Ovary (tissue), 9 donors: ENCODE measurements around the gene HIVEP3. TPM values are rescaled to one million over a fixed set of nuclear protein-coding genes. Genes with fewer than 3 reads are reported as not detected.

Source experiments
- DNase-seq, 5 donors: peaks; one replicate each; pipeline ENCODE4 v3.0.0-alpha.2; 2019 to 2020
- H3K27ac ChIP-seq, 2 donors: fragments of 200-600 bp; one replicate each; pipeline versions ENCODE4 v1.5.1 to v1.8.0; 2019 to 2022
- H3K27me3 ChIP-seq: fragments of 200-600 bp; one replicate; pipeline ENCODE4 v1.8.0; 2022
- H3K36me3 ChIP-seq: fragments of 200-600 bp; sonication (generic); one replicate; pipeline ENCODE4 v1.5.1; 2019
- H3K4me1 ChIP-seq: one replicate; pipeline ENCODE4 v1.8.1; 2013; ENCODE audit warnings: mild to moderate bottlenecking, moderate library complexity; ENCODE audit not compliant: insufficient read depth
- H3K4me3 ChIP-seq: fragments of 200-600 bp; sonication (generic); one replicate; pipeline ENCODE4 v1.5.1; 2017
- H3K9me3 ChIP-seq, 2 donors: fragments of 200-600 bp in 1 of 2; sonication (generic) in 1 of 2; one replicate each; pipeline versions ENCODE4 v1.5.1 to v1.8.1; 2013 to 2019; ENCODE audit warnings: mild to moderate bottlenecking in 1 of 2, moderate library complexity in 1 of 2
- EP300 ChIP-seq: sonication (generic); formaldehyde crosslinking; IDR thresholded peaks from one replicate; pipeline ENCODE4 v1.6.1; 2017; ENCODE audit warnings: antibody characterized with exemption
- POLR2A ChIP-seq: fragments of 450-650 bp; IDR thresholded peaks from one replicate; pipeline ENCODE4 v1.6.1; 2017; ENCODE audit warnings: antibody characterized with exemption, mild to moderate bottlenecking, moderate library complexity
- whole genome bisulfite sequencing, 3 donors: extraction: QIAGEN DNeasy Blood & Tissue Kit in 1 of 3; methylation state at CpG; one replicate each; pipeline versions ENCODE4 v1.1.5 to v1.1.7; 2013 to 2017; 5-methylcytosine and 5-hydroxymethylcytosine counted together
- intact Hi-C, 4 donors: fragments of 100-400 bp; cut with DNase I; formaldehyde crosslinking; loops; one replicate each; pipeline versions ENCODE4 v1.11.0 to v1.15.1; 2022 to 2023
- polyA plus RNA-seq, 2 donors: library from polyadenylated mRNA; stranded (reverse); fragments of 200-250 nt in 1 of 2; fragments of 350-450 nt in 1 of 2; fragmentation: Illumina TruSeq in 1 of 2; extraction: RNeasy Lipid Tissue Mini Kit (QIAGEN cat#74804) in 1 of 2; gene quantifications; one replicate each; pipeline ENCODE4 v1.2.3, GENCODE V29; 2013 to 2014
- total RNA-seq, 7 donors: library from RNA; depleted of rRNA in 2 of 7; stranded (reverse); fragments of >200 nt in 2 of 7; fragmentation: NEBNext Ultra II Directional in 3 of 7; extraction: Animal tissue kit (Norgen Biotek cat#: 25700) in 3 of 7; gene quantifications; one replicate each; pipeline versions ENCODE4 v1.1.0 to v1.2.4, GENCODE V29; 2016 to 2023
- TF ChIP-seq, protein P1 (sequence below), 3 donors: fragments of 450-650 bp in 2 of 3; fragments of 200-600 bp in 1 of 3; IDR thresholded peaks; one replicate each; pipeline versions ENCODE4 v1.5.1 to v1.8.0; 2016 to 2022; ENCODE audit warnings: antibody characterized with exemption in 3 of 3, mild to moderate bottlenecking in 1 of 3
- donor health status: DM: no; HTN: no; CAD: no; lungs with moderate emphysema.
- donor health status: DM: no; HTN: no; CAD: no.
- donor health status: Bipolar disorder and iron deficiency.
- donor health status: DM: yes; HTN: yes; CAD: no.
- donor health status: DM: no; HTN: no; CAD: no.
- donor health status: DM: yes; HTN: yes; CAD: no.

The HIVEP3 gene
- total and polyA plus RNA-seq, 9 donors: 3.0 to 7.5 (median 5.2) TPM

DNA sequence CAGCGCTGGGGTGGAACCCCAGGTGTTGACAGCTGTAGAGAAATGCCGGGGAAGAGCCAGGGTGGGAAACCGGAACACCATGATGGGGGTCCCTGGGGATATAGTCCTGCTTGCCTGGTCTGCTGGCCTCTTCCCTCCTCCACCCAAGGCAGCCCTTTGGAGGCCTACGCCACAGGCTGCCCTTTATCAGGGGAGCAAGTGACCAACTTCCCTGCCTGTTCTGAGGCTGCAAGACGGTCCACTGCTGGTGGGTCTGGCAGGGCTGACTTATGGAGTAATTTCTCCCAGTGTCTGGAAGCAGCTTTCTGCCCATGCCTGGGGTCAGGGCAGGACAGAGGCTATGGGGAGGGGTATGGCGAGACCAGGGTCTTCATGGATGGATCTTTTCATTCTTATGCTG lies 383.4 kb downstream of the HIVEP3 start:
- DNase-seq: peak in 3 of 5 donors; percentile 3 to 23 (median 11)
- intact Hi-C loops: no loop called here
- no peaks in the 10 kb centered on the region for H3K9me3 ChIP-seq
- TF ChIP-seq, protein P1, sequence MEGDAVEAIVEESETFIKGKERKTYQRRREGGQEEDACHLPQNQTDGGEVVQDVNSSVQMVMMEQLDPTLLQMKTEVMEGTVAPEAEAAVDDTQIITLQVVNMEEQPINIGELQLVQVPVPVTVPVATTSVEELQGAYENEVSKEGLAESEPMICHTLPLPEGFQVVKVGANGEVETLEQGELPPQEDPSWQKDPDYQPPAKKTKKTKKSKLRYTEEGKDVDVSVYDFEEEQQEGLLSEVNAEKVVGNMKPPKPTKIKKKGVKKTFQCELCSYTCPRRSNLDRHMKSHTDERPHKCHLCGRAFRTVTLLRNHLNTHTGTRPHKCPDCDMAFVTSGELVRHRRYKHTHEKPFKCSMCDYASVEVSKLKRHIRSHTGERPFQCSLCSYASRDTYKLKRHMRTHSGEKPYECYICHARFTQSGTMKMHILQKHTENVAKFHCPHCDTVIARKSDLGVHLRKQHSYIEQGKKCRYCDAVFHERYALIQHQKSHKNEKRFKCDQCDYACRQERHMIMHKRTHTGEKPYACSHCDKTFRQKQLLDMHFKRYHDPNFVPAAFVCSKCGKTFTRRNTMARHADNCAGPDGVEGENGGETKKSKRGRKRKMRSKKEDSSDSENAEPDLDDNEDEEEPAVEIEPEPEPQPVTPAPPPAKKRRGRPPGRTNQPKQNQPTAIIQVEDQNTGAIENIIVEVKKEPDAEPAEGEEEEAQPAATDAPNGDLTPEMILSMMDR (IDR thresholded peaks at IDR 0.05): no peak
- no peak for TF ChIP-seq EP300
- no peak for TF ChIP-seq POLR2A
- no peak overlapping the region for H3K27ac ChIP-seq
- H3K4me3 ChIP-seq: no peak overlapping the region
- peaks cover 16% of the 10 kb centered on the region for H3K4me1 ChIP-seq
- no peaks in the 10 kb centered on the region for H3K36me3 ChIP-seq
- no peaks in the 10 kb centered on the region for H3K27me3 ChIP-seq
- 85 to 90% (median 88%) methylated on average over 6 of the region's 6 CpGs for WGBS, 3 donors

DNA sequence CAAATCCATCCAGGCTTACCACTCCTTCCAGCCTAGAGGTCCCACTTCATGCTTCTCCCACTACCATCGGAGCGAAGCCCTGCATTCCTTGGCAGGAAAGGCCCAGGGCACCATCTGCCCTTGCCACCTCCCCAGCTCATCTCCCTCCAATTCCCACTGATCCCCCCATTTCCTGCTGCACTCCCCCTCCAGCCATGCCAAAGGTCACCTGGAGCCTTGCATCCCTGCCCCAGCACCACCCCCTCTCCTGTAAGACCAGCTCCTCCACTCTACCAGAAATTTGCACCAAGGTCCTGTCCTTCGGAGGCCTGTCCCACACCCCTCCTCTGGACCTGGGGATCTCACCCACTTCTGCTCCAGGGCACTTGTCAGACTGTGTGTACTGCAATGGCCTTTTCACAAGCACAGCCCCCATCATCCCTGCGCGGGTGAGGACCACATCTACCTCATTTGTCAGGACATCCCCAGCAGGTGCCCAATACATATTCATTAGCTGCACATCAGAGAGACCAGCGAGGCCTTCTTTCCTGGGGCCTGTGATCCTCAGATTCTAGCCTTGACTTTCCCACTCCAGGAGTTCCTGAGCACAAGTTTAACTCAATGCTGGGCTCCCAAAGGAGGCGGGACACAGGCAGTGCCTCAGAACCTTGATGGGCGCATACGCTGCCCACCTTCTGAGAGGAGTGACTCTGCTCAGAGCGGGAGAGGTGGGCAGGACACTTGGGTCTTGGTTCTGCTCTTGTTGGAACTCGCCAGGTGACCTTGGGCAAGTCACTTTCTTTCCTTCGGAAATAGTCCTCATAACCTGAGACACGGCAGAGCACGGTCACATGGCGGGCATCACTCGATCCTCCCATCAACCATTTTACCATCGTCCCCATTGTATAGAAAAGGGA lies 384.3 kb downstream of the HIVEP3 start:
- WGBS, 3 donors: 90 to 97% (median 95%) methylated on average over 16 to 17 of the region's 17 CpGs
- H3K4me3 ChIP-seq: no peak overlapping the region
- no peak overlapping the region for H3K27ac ChIP-seq
- peaks cover 16% of the 10 kb centered on the region for H3K4me1 ChIP-seq
- peak in 3 of 5 donors; percentile 8 to 10 (median 9) for DNase-seq
- intact Hi-C loops: no loop called here
- no peaks in the 10 kb centered on the region for H3K9me3 ChIP-seq
- H3K27me3 ChIP-seq: no peaks in the 10 kb centered on the region
- no peaks in the 10 kb centered on the region for H3K36me3 ChIP-seq
- no peak for TF ChIP-seq POLR2A

DNA sequence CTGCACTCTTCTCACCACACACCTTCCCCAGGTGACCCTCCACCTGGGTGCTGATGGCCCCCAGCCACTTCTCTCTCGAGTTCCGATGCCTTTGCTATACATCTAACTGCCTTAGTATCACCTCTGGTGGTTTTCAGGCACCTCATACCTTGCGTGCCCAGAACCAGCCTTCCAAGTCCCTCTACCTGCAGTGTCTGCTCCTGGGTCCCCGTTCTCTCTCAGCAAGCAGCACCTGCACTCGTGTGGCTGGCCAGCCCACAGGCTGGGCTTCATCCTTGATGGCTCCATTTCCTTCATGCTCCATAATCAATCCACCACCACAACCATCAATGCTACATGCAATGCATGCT lies 385.0 kb downstream of the HIVEP3 start:
- Histone ChIP-seq H3K4me3 (no peak overlapping the region), H3K27ac (no peak overlapping the region), H3K4me1 (peaks cover 16% of the 10 kb centered on the region), H3K9me3 (no peaks in the 10 kb centered on the region), H3K36me3 (no peaks in the 10 kb centered on the region), H3K27me3 (no peaks in the 10 kb centered on the region)
- DNase-seq: peak in 2 of 5 donors; percentile 12 to 19
- 94 to 96% (median 95%) methylated on average over 5 of the region's 5 CpGs for WGBS, 3 donors
- intact Hi-C loops: no loop called here
- TF ChIP-seq EP300: no peak
- no peak for TF ChIP-seq POLR2A
- TF ChIP-seq, protein P1 (IDR thresholded peaks at IDR 0.05): no peak

DNA sequence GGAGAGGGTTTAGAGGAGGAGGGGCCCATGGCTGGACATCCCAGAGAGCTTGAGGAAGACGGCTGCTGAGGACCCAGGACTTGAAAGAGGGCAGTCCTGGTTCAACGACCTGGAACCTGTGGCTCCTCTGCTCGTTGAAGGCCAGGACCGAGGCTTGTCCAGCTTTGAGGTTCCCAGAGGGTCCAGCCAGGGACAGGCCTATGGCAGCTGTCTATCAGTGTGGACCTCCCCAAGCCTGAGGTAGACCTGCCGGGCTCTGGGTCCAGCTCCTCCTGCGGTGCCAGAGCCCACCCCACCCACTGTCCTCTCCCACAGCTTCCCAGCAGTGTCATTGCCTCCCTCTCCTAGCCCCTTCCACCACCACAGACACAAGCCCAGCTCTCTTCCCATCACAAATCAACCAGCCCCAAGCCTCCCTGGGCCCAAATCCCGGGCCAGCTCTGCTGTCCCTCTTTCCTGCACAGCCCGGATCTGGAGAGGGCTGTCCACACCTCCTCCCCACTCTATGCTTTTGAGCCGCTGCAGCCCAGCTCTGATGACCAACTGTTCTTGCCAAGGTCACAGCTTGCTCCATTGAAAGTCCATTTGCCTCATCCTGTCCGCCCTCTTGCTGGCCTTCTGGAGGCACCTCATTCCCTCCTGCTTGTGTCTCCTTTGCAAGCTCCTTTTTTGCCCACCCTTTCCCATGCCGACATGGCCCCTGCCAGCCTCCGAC lies 385.5 kb downstream of the HIVEP3 start:
- no peak for TF ChIP-seq POLR2A
- TF ChIP-seq, protein P1 (IDR thresholded peaks at IDR 0.05): no peak
- no peak for TF ChIP-seq EP300
- WGBS, 3 donors: 85 to 87% (median 86%) methylated on average over 12 of the region's 12 CpGs
- DNase-seq: peak in 3 of 5 donors; percentile 7 to 17 (median 9)
- Histone ChIP-seq H3K27me3 (no peaks in the 10 kb centered on the region), H3K27ac (no peak overlapping the region), H3K36me3 (no peaks in the 10 kb centered on the region), H3K4me3 (no peak overlapping the region), H3K4me1 (peaks cover 16% of the 10 kb centered on the region), H3K9me3 (no peaks in the 10 kb centered on the region)
- intact Hi-C loops: no loop called here
